ENCODE data around the gene FRMD8. TPM values are rescaled to one million over a fixed set of nuclear protein-coding genes. Genes with fewer than 3 reads are reported as not detected.

Gene FRMD8
- total and polyA plus RNA-seq, 4 donors, result 2.8 to 22.8 (median 15.0) TPM

DNA sequence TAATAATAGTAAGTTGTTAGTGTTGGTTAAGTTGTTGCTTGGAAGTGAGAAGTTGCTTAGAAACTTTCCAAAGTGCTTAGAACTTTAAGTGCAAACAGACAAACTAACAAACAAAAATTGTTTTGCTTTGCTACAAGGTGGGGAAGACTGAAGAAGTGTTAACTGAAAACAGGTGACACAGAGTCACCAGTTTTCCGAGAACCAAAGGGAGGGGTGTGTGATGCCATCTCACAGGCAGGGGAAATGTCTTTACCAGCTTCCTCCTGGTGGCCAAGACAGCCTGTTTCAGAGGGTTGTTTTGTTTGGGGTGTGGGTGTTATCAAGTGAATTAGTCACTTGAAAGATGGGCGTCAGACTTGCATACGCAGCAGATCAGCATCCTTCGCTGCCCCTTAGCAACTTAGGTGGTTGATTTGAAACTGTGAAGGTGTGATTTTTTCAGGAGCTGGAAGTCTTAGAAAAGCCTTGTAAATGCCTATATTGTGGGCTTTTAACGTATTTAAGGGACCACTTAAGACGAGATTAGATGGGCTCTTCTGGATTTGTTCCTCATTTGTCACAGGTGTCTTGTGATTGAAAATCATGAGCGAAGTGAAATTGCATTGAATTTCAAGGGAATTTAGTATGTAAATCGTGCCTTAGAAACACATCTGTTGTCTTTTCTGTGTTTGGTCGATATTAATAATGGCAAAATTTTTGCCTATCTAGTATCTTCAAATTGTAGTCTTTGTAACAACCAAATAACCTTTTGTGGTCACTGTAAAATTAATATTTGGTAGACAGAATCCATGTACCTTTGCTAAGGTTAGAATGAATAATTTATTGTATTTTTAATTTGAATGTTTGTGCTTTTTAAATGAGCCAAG is 38.9 kb downstream of the FRMD8 start:
- peaks cover 0 to 31% (median 7%) of the 10 kb centered on the region in 4 donors for H3K4me1 ChIP-seq (ENCODE audit: control insufficient read depth in 4 of 4, insufficient read depth in 4 of 4, low read length in 3 of 4)
- no peaks in the 10 kb centered on the region for H3K27me3 ChIP-seq (ENCODE audit: control insufficient read depth in 4 of 4, insufficient read depth in 4 of 4, low read length in 3 of 4)
- H3K9ac ChIP-seq (ENCODE audit: low read depth in 1 of 2, low read length in 2 of 2), result peak overlapping the region; percentile 98 to 100
- DNase-seq (ENCODE audit: low spot score), result peak; percentile 67
- under 1% methylated on average over 9 of the region's 9 CpGs for WGBS
- H3K36me3 ChIP-seq (ENCODE audit: control insufficient read depth in 4 of 4, insufficient read depth in 3 of 4, low read depth in 1 of 4, low read length in 3 of 4), result peaks cover 0 to 2% (median 0%) of the 10 kb centered on the region in 4 donors
- peak overlapping the region; percentile 63 to 99 (median 73) for H3K4me3 ChIP-seq (ENCODE audit: low read depth in 1 of 3, low read length in 3 of 3)
- TF ChIP-seq, protein P1, sequence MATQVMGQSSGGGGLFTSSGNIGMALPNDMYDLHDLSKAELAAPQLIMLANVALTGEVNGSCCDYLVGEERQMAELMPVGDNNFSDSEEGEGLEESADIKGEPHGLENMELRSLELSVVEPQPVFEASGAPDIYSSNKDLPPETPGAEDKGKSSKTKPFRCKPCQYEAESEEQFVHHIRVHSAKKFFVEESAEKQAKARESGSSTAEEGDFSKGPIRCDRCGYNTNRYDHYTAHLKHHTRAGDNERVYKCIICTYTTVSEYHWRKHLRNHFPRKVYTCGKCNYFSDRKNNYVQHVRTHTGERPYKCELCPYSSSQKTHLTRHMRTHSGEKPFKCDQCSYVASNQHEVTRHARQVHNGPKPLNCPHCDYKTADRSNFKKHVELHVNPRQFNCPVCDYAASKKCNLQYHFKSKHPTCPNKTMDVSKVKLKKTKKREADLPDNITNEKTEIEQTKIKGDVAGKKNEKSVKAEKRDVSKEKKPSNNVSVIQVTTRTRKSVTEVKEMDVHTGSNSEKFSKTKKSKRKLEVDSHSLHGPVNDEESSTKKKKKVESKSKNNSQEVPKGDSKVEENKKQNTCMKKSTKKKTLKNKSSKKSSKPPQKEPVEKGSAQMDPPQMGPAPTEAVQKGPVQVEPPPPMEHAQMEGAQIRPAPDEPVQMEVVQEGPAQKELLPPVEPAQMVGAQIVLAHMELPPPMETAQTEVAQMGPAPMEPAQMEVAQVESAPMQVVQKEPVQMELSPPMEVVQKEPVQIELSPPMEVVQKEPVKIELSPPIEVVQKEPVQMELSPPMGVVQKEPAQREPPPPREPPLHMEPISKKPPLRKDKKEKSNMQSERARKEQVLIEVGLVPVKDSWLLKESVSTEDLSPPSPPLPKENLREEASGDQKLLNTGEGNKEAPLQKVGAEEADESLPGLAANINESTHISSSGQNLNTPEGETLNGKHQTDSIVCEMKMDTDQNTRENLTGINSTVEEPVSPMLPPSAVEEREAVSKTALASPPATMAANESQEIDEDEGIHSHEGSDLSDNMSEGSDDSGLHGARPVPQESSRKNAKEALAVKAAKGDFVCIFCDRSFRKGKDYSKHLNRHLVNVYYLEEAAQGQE (IDR thresholded peaks at IDR 0.05), result no peak
- TF ChIP-seq, protein P2, sequence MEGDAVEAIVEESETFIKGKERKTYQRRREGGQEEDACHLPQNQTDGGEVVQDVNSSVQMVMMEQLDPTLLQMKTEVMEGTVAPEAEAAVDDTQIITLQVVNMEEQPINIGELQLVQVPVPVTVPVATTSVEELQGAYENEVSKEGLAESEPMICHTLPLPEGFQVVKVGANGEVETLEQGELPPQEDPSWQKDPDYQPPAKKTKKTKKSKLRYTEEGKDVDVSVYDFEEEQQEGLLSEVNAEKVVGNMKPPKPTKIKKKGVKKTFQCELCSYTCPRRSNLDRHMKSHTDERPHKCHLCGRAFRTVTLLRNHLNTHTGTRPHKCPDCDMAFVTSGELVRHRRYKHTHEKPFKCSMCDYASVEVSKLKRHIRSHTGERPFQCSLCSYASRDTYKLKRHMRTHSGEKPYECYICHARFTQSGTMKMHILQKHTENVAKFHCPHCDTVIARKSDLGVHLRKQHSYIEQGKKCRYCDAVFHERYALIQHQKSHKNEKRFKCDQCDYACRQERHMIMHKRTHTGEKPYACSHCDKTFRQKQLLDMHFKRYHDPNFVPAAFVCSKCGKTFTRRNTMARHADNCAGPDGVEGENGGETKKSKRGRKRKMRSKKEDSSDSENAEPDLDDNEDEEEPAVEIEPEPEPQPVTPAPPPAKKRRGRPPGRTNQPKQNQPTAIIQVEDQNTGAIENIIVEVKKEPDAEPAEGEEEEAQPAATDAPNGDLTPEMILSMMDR (IDR thresholded peaks at IDR 0.05; ENCODE audit: low read depth, low read length, missing input control), result no peak
- TF ChIP-seq YY1 (IDR thresholded peaks at IDR 0.05) (no peak), SP1 (IDR thresholded peaks at IDR 0.05) (no peak), FOXA1 (IDR thresholded peaks at IDR 0.05) (peak; percentile 3), RAD21 (IDR thresholded peaks at IDR 0.05) (no peak), RXRA (IDR thresholded peaks at IDR 0.05) (no peak), GABPA (IDR thresholded peaks at IDR 0.05 in 1 of 2, conservative IDR thresholded peaks at IDR 0.05 in 1 of 2) (no peak), FOXA2 (IDR thresholded peaks at IDR 0.05) (no peak), HNF4G (IDR thresholded peaks at IDR 0.05) (no peak), NR2F2 (IDR thresholded peaks at IDR 0.05) (no peak), JUND (IDR thresholded peaks at IDR 0.05) (peak in 1 of 2 donors; percentile 58), TAF1 (conservative IDR thresholded peaks at IDR 0.05) (no peak)
- TF ChIP-seq, protein P3, sequence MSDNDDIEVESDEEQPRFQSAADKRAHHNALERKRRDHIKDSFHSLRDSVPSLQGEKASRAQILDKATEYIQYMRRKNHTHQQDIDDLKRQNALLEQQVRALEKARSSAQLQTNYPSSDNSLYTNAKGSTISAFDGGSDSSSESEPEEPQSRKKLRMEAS (IDR thresholded peaks at IDR 0.05), result no peak
- TF ChIP-seq, protein P4, sequence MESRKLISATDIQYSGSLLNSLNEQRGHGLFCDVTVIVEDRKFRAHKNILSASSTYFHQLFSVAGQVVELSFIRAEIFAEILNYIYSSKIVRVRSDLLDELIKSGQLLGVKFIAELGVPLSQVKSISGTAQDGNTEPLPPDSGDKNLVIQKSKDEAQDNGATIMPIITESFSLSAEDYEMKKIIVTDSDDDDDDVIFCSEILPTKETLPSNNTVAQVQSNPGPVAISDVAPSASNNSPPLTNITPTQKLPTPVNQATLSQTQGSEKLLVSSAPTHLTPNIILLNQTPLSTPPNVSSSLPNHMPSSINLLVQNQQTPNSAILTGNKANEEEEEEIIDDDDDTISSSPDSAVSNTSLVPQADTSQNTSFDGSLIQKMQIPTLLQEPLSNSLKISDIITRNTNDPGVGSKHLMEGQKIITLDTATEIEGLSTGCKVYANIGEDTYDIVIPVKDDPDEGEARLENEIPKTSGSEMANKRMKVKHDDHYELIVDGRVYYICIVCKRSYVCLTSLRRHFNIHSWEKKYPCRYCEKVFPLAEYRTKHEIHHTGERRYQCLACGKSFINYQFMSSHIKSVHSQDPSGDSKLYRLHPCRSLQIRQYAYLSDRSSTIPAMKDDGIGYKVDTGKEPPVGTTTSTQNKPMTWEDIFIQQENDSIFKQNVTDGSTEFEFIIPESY (IDR thresholded peaks at IDR 0.05), result no peak
- H3K27ac ChIP-seq (ENCODE audit: low read depth in 1 of 2, low read length in 2 of 2), result peak overlapping the region; percentile 99 to 100
- H3K9me3 ChIP-seq (ENCODE audit: control insufficient read depth in 4 of 4, low read length in 3 of 4), result no peaks in the 10 kb centered on the region
